CD8-positive, alpha-beta memory T cell (primary cell): ENCODE results near the gene ITGAV. TPM values are rescaled to one million over a fixed set of nuclear protein-coding genes. Genes with fewer than 3 reads are reported as not detected.
A peak's percentile ranks its signal among the peaks of the same experiment; 100 is the strongest.

Experiments
- CTCF ChIA-PET: fragments of 350-600 bp; sonication (Branson Sonifier 250); formaldehyde crosslinking; loops from one replicate; lab custom pipeline; 2021; ENCODE audit warnings: antibody characterized with exemption; lab: Charles Lee
- POLR2A ChIA-PET: fragments of 350-600 bp; sonication (Branson Sonifier 250); formaldehyde crosslinking; loops from one replicate; lab custom pipeline; 2021; ENCODE audit warnings: antibody characterized with exemption; lab: Charles Lee
- DNase-seq, 5 donors: peaks; one replicate each; pipeline versions ENCODE4 v3.0.0 to v3.0.0-alpha.2; 2020 to 2022; ENCODE audit warnings: mixed read lengths in 1 of 5
- H3K27ac ChIP-seq: one replicate; pipeline ENCODE4 v1.7.0; 2013; ENCODE audit warnings: low read depth, mild to moderate bottlenecking, low read length, moderate library complexity
- H3K27me3 ChIP-seq: 2 replicates; pipeline ENCODE4 v1.7.0; 2013; ENCODE audit warnings: low read length, mild to moderate bottlenecking; ENCODE audit not compliant: insufficient read depth, poor library complexity, severe bottlenecking
- H3K36me3 ChIP-seq: 2 replicates; pipeline ENCODE4 v1.7.0; 2013; ENCODE audit warnings: mild to moderate bottlenecking, low read length, moderate library complexity; ENCODE audit not compliant: insufficient read depth
- H3K4me1 ChIP-seq: 2 replicates; pipeline ENCODE4 v1.7.0; 2013; ENCODE audit warnings: mild to moderate bottlenecking, low read length, moderate library complexity; ENCODE audit not compliant: insufficient read depth
- H3K4me3 ChIP-seq: 2 replicates; pipeline ENCODE4 v1.7.0; 2013; ENCODE audit warnings: mild to moderate bottlenecking, low read length
- H3K9me3 ChIP-seq: 2 replicates; pipeline ENCODE4 v1.7.0; 2013; ENCODE audit warnings: mild to moderate bottlenecking, low read length
- H3K27ac Mint-ChIP-seq, 8 donors: one replicate each; pipeline ENCODE4 v1.8.0; 2020 to 2021; ENCODE audit warnings: mixed read lengths in 8 of 8, mild to moderate bottlenecking in 6 of 8, inconsistent platforms in 3 of 8, moderate library complexity in 3 of 8
- H3K27me3 Mint-ChIP-seq, 2 donors: one replicate each; pipeline ENCODE4 v1.8.0; 2020 to 2021; ENCODE audit warnings: mixed read lengths in 2 of 2, mild to moderate bottlenecking in 1 of 2, moderate library complexity in 1 of 2
- H3K36me3 Mint-ChIP-seq, 3 donors: one replicate each; pipeline ENCODE4 v1.8.0; 2020 to 2021; ENCODE audit warnings: mixed read lengths in 3 of 3, inconsistent platforms in 1 of 3, mild to moderate bottlenecking in 1 of 3
- H3K4me1 Mint-ChIP-seq, 3 donors: one replicate each; pipeline ENCODE4 v1.8.0; 2020 to 2021; ENCODE audit warnings: mixed read lengths in 3 of 3, inconsistent platforms in 1 of 3, mild to moderate bottlenecking in 1 of 3
- H3K4me3 Mint-ChIP-seq, 7 donors: one replicate each; pipeline ENCODE4 v1.8.0; 2020 to 2021; ENCODE audit warnings: mixed read lengths in 7 of 7, mild to moderate bottlenecking in 6 of 7, moderate library complexity in 4 of 7, inconsistent platforms in 2 of 7
- H3K9me3 Mint-ChIP-seq, 5 donors: one replicate each; pipeline ENCODE4 v1.8.0; 2020 to 2022; ENCODE audit warnings: mixed read lengths in 5 of 5, mild to moderate bottlenecking in 3 of 5, moderate library complexity in 2 of 5, inconsistent platforms in 1 of 5
- polyA plus RNA-seq: library from polyadenylated mRNA; unstranded; fragments of 300-500 nt; fragmentation: Illumina TruSeq; gene quantifications from one replicate; pipeline ENCODE4 v1.2.3, GENCODE V29; 2021
- total RNA-seq, 2 experiments: library from RNA; stranded (reverse); gene quantifications; one replicate each; pipeline ENCODE4 v1.2.3, GENCODE V29; 2021

The ITGAV gene
- total and polyA plus RNA-seq, 3 experiments from 2014 or later: 3.2 to 10.7 (median 8.7) TPM

GRCh38 chr2:186582698-186583097 lies 7.2 kb upstream of the ITGAV start:
- ChIA-PET POLR2A (no interaction called here), CTCF (no interaction called here)
- Mint-ChIP-seq H3K4me1 (no peaks in the 10 kb centered on the region), H3K9me3 (no peaks in the 10 kb centered on the region), H3K27me3 (peaks cover 2 to 4% of the 10 kb centered on the region in 2 donors), H3K4me3 (no peak overlapping the region), H3K27ac (no peak overlapping the region), H3K36me3 (no peaks in the 10 kb centered on the region)
- Histone ChIP-seq H3K27me3 (no peaks in the 10 kb centered on the region), H3K9me3 (no peaks in the 10 kb centered on the region), H3K27ac (no peak overlapping the region), H3K36me3 (no peaks in the 10 kb centered on the region), H3K4me3 (no peak overlapping the region), H3K4me1 (no peaks in the 10 kb centered on the region)
- no peak for DNase-seq

DNA sequence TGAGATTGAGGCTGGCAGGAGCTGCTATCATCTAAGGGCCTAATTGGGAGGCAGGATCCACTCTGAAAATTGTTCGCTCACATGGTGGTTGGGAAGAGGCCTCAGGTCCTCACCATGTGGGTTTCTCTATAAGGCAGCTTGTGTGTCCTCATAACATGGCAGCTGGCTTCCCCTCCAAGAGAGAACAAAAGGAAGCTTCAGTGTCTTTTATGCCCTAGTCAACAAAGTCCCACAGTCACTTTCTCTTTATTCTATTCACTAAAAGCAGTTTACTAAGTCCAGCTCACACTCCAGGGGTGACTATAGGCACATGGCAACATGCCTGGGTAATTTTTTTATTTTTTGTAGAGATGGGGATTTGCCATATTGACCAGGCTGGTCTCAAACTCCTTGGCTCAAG lies 5.8 kb upstream of the ITGAV start:
- no peak for DNase-seq
- Mint-ChIP-seq H3K27ac (no peak overlapping the region), H3K9me3 (no peaks in the 10 kb centered on the region), H3K27me3 (peaks cover 2 to 4% of the 10 kb centered on the region in 2 donors), H3K4me1 (peaks cover 3 to 5% (median 3%) of the 10 kb centered on the region in 3 donors), H3K4me3 (no peak overlapping the region), H3K36me3 (no peaks in the 10 kb centered on the region)
- Histone ChIP-seq H3K27ac (no peak overlapping the region), H3K9me3 (no peaks in the 10 kb centered on the region), H3K36me3 (no peaks in the 10 kb centered on the region), H3K4me3 (no peak overlapping the region), H3K27me3 (no peaks in the 10 kb centered on the region), H3K4me1 (peaks cover 7% of the 10 kb centered on the region)
- POLR2A ChIA-PET: no interaction called here
- CTCF ChIA-PET: no interaction called here

DNA sequence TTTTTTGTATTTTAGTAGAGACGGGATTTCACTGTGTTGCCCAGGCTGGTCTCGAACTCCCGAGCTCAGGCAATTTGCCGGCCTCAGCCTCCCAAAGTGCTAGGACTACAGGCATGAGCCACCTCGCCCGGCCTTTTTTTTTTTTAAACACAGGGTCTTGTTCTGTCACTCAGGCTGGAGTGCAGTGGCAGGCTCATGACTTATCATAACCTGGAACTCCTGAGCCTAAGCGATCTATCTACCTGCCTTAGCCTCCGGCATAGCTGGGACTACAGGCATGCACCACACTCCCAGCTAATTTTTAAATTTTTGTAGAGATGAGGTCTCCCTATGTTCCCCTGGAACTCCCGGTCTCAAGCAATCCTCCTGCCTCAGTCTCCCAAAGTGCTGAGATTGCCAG lies 1.4 kb upstream of the ITGAV start:
- Histone ChIP-seq H3K4me1 (peaks cover 15% of the 10 kb centered on the region), H3K27me3 (no peaks in the 10 kb centered on the region), H3K27ac (no peak overlapping the region), H3K4me3 (no peak overlapping the region), H3K36me3 (no peaks in the 10 kb centered on the region), H3K9me3 (no peaks in the 10 kb centered on the region)
- POLR2A ChIA-PET: no interaction called here
- no peak for DNase-seq
- Mint-ChIP-seq H3K9me3 (no peaks in the 10 kb centered on the region), H3K4me3 (peak overlapping the region in 3 of 7 donors; percentile 12 to 87 (median 62)), H3K36me3 (peaks cover 0 to 8% (median 0%) of the 10 kb centered on the region in 3 donors), H3K4me1 (peaks cover 26 to 31% (median 28%) of the 10 kb centered on the region in 3 donors), H3K27ac (no peak overlapping the region), H3K27me3 (no peaks in the 10 kb centered on the region)
- CTCF ChIA-PET: no interaction called here

DNA sequence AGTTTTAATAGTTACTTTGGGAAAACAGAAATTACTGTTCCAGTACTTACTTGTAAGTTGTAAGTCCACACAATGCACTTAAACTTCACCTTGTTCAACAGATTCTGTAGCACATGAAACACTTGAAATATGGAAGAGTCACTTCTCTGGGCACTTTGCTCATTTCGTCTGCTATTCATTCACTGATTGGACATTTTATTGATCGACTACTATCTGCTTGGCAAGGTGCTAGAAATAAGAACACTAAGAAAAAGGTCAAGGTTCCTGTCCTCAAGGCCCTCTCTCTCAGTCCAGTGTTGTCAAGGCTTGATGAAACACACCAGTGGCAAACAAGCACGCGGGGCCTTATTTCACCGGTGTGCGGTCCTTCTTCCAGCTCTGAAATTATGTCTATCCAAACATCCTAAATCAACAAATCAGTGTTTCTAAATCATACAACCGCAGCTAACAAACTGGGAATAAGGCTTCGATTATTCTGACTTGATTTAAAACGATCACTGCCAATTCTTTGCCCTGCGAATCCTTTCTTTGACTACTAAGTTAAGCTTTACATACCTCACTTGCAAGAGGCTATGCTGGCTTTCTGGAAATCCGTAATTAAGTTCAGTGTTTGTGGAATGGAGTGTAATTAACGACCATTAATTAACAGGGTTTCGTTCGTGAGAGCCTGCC lies 780 bp upstream of the ITGAV start:
- H3K9me3 Mint-ChIP-seq: no peaks in the 10 kb centered on the region
- CTCF ChIA-PET: interaction anchor here (1.8 to 2.0 kb wide), 2 partner anchors 53 to 85 kb away, joined by 9 read pairs; no protein-coding TSS in a partner anchor
- DNase-seq: no peak
- peak overlapping the region; percentile 76 for H3K27ac ChIP-seq
- H3K27me3 ChIP-seq: no peaks in the 10 kb centered on the region
- peaks cover 0 to 8% (median 0%) of the 10 kb centered on the region in 3 donors for H3K36me3 Mint-ChIP-seq
- peaks cover 15% of the 10 kb centered on the region for H3K4me1 ChIP-seq
- peak overlapping the region; percentile 85 to 97 (median 87) for H3K4me3 Mint-ChIP-seq
- H3K9me3 ChIP-seq: no peaks in the 10 kb centered on the region
- no peaks in the 10 kb centered on the region for H3K36me3 ChIP-seq
- H3K27ac Mint-ChIP-seq: peak overlapping the region; percentile 69 to 87 (median 82)
- POLR2A ChIA-PET: interaction anchor here (1.3 to 2.2 kb wide), 2 partner anchors 86 to 103 kb away, joined by 6 to 28 read pairs; partner anchors contain the start of gene ZC3H15
- H3K4me1 Mint-ChIP-seq: peaks cover 29 to 35% (median 33%) of the 10 kb centered on the region in 3 donors
- no peaks in the 10 kb centered on the region for H3K27me3 Mint-ChIP-seq
- H3K4me3 ChIP-seq: peak overlapping the region; percentile 90

GRCh38 chr2:186590350-186590758 lies 498 bp downstream of the ITGAV start:
- no peak for DNase-seq
- Mint-ChIP-seq H3K4me1 (peaks cover 35 to 43% (median 40%) of the 10 kb centered on the region in 3 donors), H3K9me3 (no peaks in the 10 kb centered on the region), H3K27ac (peak overlapping the region; percentile 82 to 98 (median 89)), H3K4me3 (peak overlapping the region; percentile 85 to 96 (median 91)), H3K27me3 (no peaks in the 10 kb centered on the region), H3K36me3 (peaks cover 0 to 8% (median 0%) of the 10 kb centered on the region in 3 donors)
- ChIA-PET POLR2A (interaction anchor here (0.6 to 2.2 kb wide), 3 partner anchors 14 to 104 kb away, joined by 3 to 28 read pairs (median 4); partner anchors contain the start of gene ZC3H15), CTCF (interaction anchor here (1.8 to 2.0 kb wide), 2 partner anchors 51 to 86 kb away, joined by 9 read pairs; no protein-coding TSS in a partner anchor)
- peak overlapping the region; percentile 76 for H3K27ac ChIP-seq
- H3K27me3 ChIP-seq: no peaks in the 10 kb centered on the region
- H3K9me3 ChIP-seq: no peaks in the 10 kb centered on the region
- no peaks in the 10 kb centered on the region for H3K36me3 ChIP-seq
- peak overlapping the region; percentile 90 for H3K4me3 ChIP-seq
- peaks cover 15% of the 10 kb centered on the region for H3K4me1 ChIP-seq

GRCh38 chr2:186590759-186591505 lies 1.1 kb downstream of the ITGAV start:
- no peaks in the 10 kb centered on the region for H3K27me3 ChIP-seq
- Mint-ChIP-seq H3K9me3 (no peaks in the 10 kb centered on the region), H3K36me3 (peaks cover 0 to 8% (median 0%) of the 10 kb centered on the region in 3 donors), H3K4me3 (peak overlapping the region; percentile 85 to 96 (median 91)), H3K27me3 (no peaks in the 10 kb centered on the region), H3K27ac (peak overlapping the region; percentile 82 to 98 (median 89)), H3K4me1 (peaks cover 37 to 48% (median 46%) of the 10 kb centered on the region in 3 donors)
- peaks cover 15% of the 10 kb centered on the region for H3K4me1 ChIP-seq
- CTCF ChIA-PET: interaction anchor here (1.8 to 2.0 kb wide), 2 partner anchors 51 to 87 kb away, joined by 9 read pairs; no protein-coding TSS in a partner anchor
- POLR2A ChIA-PET: interaction anchor here (2.2 kb wide), 1 partner anchor 105 kb away, joined by 28 read pairs; the partner anchor contains the start of gene ZC3H15
- DNase-seq: peak in 2 of 5 donors; percentile 20
- no peaks in the 10 kb centered on the region for H3K9me3 ChIP-seq
- H3K36me3 ChIP-seq: no peaks in the 10 kb centered on the region
- peak overlapping the region; percentile 90 for H3K4me3 ChIP-seq
- H3K27ac ChIP-seq: peak overlapping the region; percentile 76

GRCh38 chr2:186591506-186591890 lies 1.6 kb downstream of the ITGAV start:
- Histone ChIP-seq H3K4me3 (peak overlapping the region; percentile 90), H3K27ac (peak overlapping the region; percentile 76), H3K4me1 (peaks cover 15% of the 10 kb centered on the region), H3K27me3 (no peaks in the 10 kb centered on the region), H3K36me3 (no peaks in the 10 kb centered on the region), H3K9me3 (no peaks in the 10 kb centered on the region)
- H3K27ac Mint-ChIP-seq: peak overlapping the region; percentile 43 to 90 (median 86)
- POLR2A ChIA-PET: no interaction called here
- H3K4me3 Mint-ChIP-seq: peak overlapping the region; percentile 85 to 96 (median 91)
- H3K27me3 Mint-ChIP-seq: no peaks in the 10 kb centered on the region
- H3K9me3 Mint-ChIP-seq: no peaks in the 10 kb centered on the region
- CTCF ChIA-PET: no interaction called here
- peaks cover 37 to 48% (median 46%) of the 10 kb centered on the region in 3 donors for H3K4me1 Mint-ChIP-seq
- H3K36me3 Mint-ChIP-seq: peaks cover 0 to 8% (median 0%) of the 10 kb centered on the region in 3 donors
- DNase-seq: no peak
